ENCODE measurements around the gene ZBTB8A.

The ZBTB8A gene

GRCh38 chr1:32557812-32558211 lies 18.6 kb downstream of the ZBTB8A start:
- Histone ChIP-seq H3K9me3 (ENCODE audit: control insufficient read depth in 2 of 2, low read length in 2 of 2) (no peaks in the 10 kb centered on the region), H3K9ac (ENCODE audit: low read depth in 1 of 2, low read length in 2 of 2) (no peak overlapping the region), H3K36me3 (ENCODE audit: control insufficient read depth in 2 of 2, insufficient read depth in 2 of 2, low read length in 2 of 2) (peaks cover 5 to 6% of the 10 kb centered on the region in 2 donors), H3K27me3 (ENCODE audit: control insufficient read depth in 2 of 2, insufficient read depth in 2 of 2, low read length in 2 of 2) (no peaks in the 10 kb centered on the region), H3K27ac (ENCODE audit: low read depth in 2 of 2, low read length in 2 of 2) (no peak overlapping the region), H3K4me3 (ENCODE audit: low read length in 2 of 2) (no peak overlapping the region), H3K4me1 (ENCODE audit: control insufficient read depth in 2 of 2, insufficient read depth in 2 of 2, low read length in 2 of 2) (no peaks in the 10 kb centered on the region)

- Histone ChIP-seq H3K27ac (ENCODE audit: low read depth in 2 of 2, low read length in 2 of 2) (no peak overlapping the region), H3K9ac (ENCODE audit: low read depth in 1 of 2, low read length in 2 of 2) (no peak overlapping the region), H3K36me3 (ENCODE audit: control insufficient read depth in 2 of 2, insufficient read depth in 2 of 2, low read length in 2 of 2) (no peaks in the 10 kb centered on the region), H3K9me3 (ENCODE audit: control insufficient read depth in 2 of 2, low read length in 2 of 2) (no peaks in the 10 kb centered on the region), H3K4me1 (ENCODE audit: control insufficient read depth in 2 of 2, insufficient read depth in 2 of 2, low read length in 2 of 2) (no peaks in the 10 kb centered on the region), H3K27me3 (ENCODE audit: control insufficient read depth in 2 of 2, insufficient read depth in 2 of 2, low read length in 2 of 2) (no peaks in the 10 kb centered on the region), H3K4me3 (ENCODE audit: low read length in 2 of 2) (no peak overlapping the region)
Observed at GRCh38 chr1:32568929-32569328, 29.7 kb downstream of the ZBTB8A start.

- Histone ChIP-seq H3K27ac (ENCODE audit: low read depth in 2 of 2, low read length in 2 of 2) (no peak overlapping the region), H3K9ac (ENCODE audit: low read depth in 1 of 2, low read length in 2 of 2) (no peak overlapping the region), H3K27me3 (ENCODE audit: control insufficient read depth in 2 of 2, insufficient read depth in 2 of 2, low read length in 2 of 2) (no peaks in the 10 kb centered on the region), H3K4me1 (ENCODE audit: control insufficient read depth in 2 of 2, insufficient read depth in 2 of 2, low read length in 2 of 2) (no peaks in the 10 kb centered on the region), H3K9me3 (ENCODE audit: control insufficient read depth in 2 of 2, low read length in 2 of 2) (no peaks in the 10 kb centered on the region), H3K36me3 (ENCODE audit: control insufficient read depth in 2 of 2, insufficient read depth in 2 of 2, low read length in 2 of 2) (peaks cover 0 to 2% of the 10 kb centered on the region in 2 donors), H3K4me3 (ENCODE audit: low read length in 2 of 2) (no peak overlapping the region)
Observed at GRCh38 chr1:32580348-32581017, 41.3 kb downstream of the ZBTB8A start.

- Histone ChIP-seq H3K4me3 (ENCODE audit: low read length in 2 of 2) (no peak overlapping the region), H3K36me3 (ENCODE audit: control insufficient read depth in 2 of 2, insufficient read depth in 2 of 2, low read length in 2 of 2) (peaks cover 6 to 12% of the 10 kb centered on the region in 2 donors), H3K9ac (ENCODE audit: low read depth in 1 of 2, low read length in 2 of 2) (no peak overlapping the region), H3K27me3 (ENCODE audit: control insufficient read depth in 2 of 2, insufficient read depth in 2 of 2, low read length in 2 of 2) (no peaks in the 10 kb centered on the region), H3K4me1 (ENCODE audit: control insufficient read depth in 2 of 2, insufficient read depth in 2 of 2, low read length in 2 of 2) (no peaks in the 10 kb centered on the region), H3K9me3 (ENCODE audit: control insufficient read depth in 2 of 2, low read length in 2 of 2) (no peaks in the 10 kb centered on the region), H3K27ac (ENCODE audit: low read depth in 2 of 2, low read length in 2 of 2) (no peak overlapping the region)
Observed at GRCh38 chr1:32592943-32593342, 53.7 kb downstream of the ZBTB8A start.

DNA sequence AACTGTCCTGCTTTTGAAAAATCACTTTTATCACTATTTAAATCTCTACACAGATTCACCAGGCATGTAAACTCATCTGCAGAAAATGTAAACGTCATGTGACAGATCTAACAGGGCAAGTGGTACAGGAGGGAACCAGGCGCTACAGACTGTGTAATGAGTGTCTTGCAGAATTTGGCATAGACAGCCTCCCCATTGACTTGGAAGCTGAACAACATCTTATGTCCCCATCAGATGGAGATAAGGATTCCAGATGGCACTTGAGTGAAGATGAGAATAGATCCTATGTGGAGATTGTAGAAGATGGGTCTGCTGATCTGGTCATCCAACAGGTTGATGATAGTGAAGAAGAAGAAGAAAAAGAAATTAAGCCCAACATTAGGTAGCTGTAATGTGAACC lies 60.8 kb downstream of the ZBTB8A start:
- no peak overlapping the region for H3K9ac ChIP-seq (ENCODE audit: low read depth in 1 of 2, low read length in 2 of 2)
- no peaks in the 10 kb centered on the region for H3K9me3 ChIP-seq (ENCODE audit: control insufficient read depth in 2 of 2, low read length in 2 of 2)
- no peak overlapping the region for H3K4me3 ChIP-seq (ENCODE audit: low read length in 2 of 2)
- peaks cover 0 to 9% of the 10 kb centered on the region in 2 donors for H3K36me3 ChIP-seq (ENCODE audit: control insufficient read depth in 2 of 2, insufficient read depth in 2 of 2, low read length in 2 of 2)
- H3K27me3 ChIP-seq (ENCODE audit: control insufficient read depth in 2 of 2, insufficient read depth in 2 of 2, low read length in 2 of 2), result no peaks in the 10 kb centered on the region
- H3K4me1 ChIP-seq (ENCODE audit: control insufficient read depth in 2 of 2, insufficient read depth in 2 of 2, low read length in 2 of 2), result no peaks in the 10 kb centered on the region
- H3K27ac ChIP-seq (ENCODE audit: low read depth in 2 of 2, low read length in 2 of 2), result no peak overlapping the region

DNA sequence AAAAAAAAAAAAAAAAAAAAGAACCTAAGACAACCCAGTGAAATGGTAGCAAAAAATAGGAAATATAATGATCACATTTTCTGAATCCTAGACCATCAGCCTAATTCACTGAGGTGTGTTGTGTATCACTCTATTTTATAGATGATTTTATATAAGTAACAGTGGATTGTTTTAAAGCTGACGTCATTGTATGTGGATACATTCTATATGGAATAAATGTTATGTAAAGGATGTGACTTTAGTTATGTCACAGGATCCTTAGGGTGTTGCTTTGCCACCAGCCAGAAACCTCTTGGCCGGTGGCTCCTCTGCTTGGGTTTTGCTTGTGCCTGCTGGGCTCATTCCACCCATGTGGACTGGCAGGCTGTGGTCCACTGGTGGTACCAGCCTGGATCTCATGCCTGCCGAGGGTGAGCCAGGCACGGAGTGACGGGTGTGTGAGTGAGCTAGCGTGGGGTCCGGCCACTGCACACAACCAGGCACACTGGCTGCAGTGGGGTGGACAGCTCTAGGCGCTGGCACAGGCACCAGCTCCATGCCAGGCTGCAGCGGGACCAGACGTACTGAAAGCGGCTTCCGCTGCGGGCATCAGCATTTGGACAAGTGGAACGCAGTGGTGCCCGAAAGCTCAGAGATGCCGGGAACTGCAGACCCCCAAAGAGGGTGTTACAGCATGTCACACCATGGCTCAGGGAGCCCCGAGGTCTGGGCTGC lies 66.6 kb downstream of the ZBTB8A start:
- H3K9me3 ChIP-seq (ENCODE audit: control insufficient read depth in 2 of 2, low read length in 2 of 2), result no peaks in the 10 kb centered on the region
- H3K27me3 ChIP-seq (ENCODE audit: control insufficient read depth in 2 of 2, insufficient read depth in 2 of 2, low read length in 2 of 2), result no peaks in the 10 kb centered on the region
- no peak overlapping the region for H3K27ac ChIP-seq (ENCODE audit: low read depth in 2 of 2, low read length in 2 of 2)
- H3K4me3 ChIP-seq (ENCODE audit: low read length in 2 of 2), result no peak overlapping the region
- H3K9ac ChIP-seq (ENCODE audit: low read depth in 1 of 2, low read length in 2 of 2), result no peak overlapping the region
- peaks cover 0 to 9% of the 10 kb centered on the region in 2 donors for H3K36me3 ChIP-seq (ENCODE audit: control insufficient read depth in 2 of 2, insufficient read depth in 2 of 2, low read length in 2 of 2)
- no peaks in the 10 kb centered on the region for H3K4me1 ChIP-seq (ENCODE audit: control insufficient read depth in 2 of 2, insufficient read depth in 2 of 2, low read length in 2 of 2)

- no peaks in the 10 kb centered on the region for H3K9me3 ChIP-seq (ENCODE audit: control insufficient read depth in 2 of 2, low read length in 2 of 2)
- H3K27me3 ChIP-seq (ENCODE audit: control insufficient read depth in 2 of 2, insufficient read depth in 2 of 2, low read length in 2 of 2), result no peaks in the 10 kb centered on the region
- no peak overlapping the region for H3K4me3 ChIP-seq (ENCODE audit: low read length in 2 of 2)
- no peaks in the 10 kb centered on the region for H3K4me1 ChIP-seq (ENCODE audit: control insufficient read depth in 2 of 2, insufficient read depth in 2 of 2, low read length in 2 of 2)
- H3K36me3 ChIP-seq (ENCODE audit: control insufficient read depth in 2 of 2, insufficient read depth in 2 of 2, low read length in 2 of 2), result peaks cover 0 to 7% of the 10 kb centered on the region in 2 donors
- no peak overlapping the region for H3K9ac ChIP-seq (ENCODE audit: low read depth in 1 of 2, low read length in 2 of 2)
- H3K27ac ChIP-seq (ENCODE audit: low read depth in 2 of 2, low read length in 2 of 2), result no peak overlapping the region
Observed at GRCh38 chr1:32606565-32607371, 67.5 kb downstream of the ZBTB8A start.

DNA sequence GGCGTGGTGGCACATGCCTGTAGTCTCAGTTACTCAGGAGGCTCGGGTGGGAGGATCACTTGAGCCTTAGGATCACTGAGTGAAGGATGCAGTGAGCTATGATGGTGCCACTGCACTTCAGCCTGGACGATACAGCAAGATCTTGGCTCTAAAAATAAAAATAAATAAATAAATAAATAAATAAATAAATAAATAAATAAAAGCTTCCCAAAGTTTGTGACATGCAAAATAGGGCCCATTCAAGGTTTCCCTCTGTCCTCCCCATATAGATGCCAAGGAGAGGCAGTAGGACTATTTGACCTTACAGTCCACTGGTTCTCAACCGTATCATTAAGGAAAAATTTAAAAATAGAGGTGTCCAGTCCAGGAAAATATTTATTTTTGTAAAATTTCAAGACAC lies 70.0 kb downstream of the ZBTB8A start:
- Histone ChIP-seq H3K4me3 (ENCODE audit: low read length in 2 of 2) (no peak overlapping the region), H3K27ac (ENCODE audit: low read depth in 2 of 2, low read length in 2 of 2) (no peak overlapping the region), H3K9me3 (ENCODE audit: control insufficient read depth in 2 of 2, low read length in 2 of 2) (no peaks in the 10 kb centered on the region), H3K36me3 (ENCODE audit: control insufficient read depth in 2 of 2, insufficient read depth in 2 of 2, low read length in 2 of 2) (peaks cover 0 to 7% of the 10 kb centered on the region in 2 donors), H3K9ac (ENCODE audit: low read depth in 1 of 2, low read length in 2 of 2) (no peak overlapping the region), H3K4me1 (ENCODE audit: control insufficient read depth in 2 of 2, insufficient read depth in 2 of 2, low read length in 2 of 2) (no peaks in the 10 kb centered on the region), H3K27me3 (ENCODE audit: control insufficient read depth in 2 of 2, insufficient read depth in 2 of 2, low read length in 2 of 2) (no peaks in the 10 kb centered on the region)

DNA sequence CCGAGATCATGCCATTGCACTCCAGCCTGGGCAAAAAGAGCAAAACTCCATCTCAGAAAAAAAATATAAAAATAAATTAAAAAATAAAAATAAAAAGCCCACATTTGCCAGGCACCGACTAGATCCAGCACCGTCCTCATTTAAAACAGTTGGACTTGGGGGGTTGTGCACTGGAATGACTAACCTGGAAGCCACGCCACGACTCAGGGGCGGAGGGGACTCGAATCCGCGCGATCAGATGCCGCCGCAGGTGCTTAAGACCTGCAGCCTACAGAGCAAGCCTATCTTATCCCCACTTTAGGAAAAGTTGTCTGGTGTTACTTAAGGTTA lies 72.6 kb downstream of the ZBTB8A start:
- H3K27ac ChIP-seq (ENCODE audit: low read depth in 2 of 2, low read length in 2 of 2), result no peak overlapping the region
- H3K27me3 ChIP-seq (ENCODE audit: control insufficient read depth in 2 of 2, insufficient read depth in 2 of 2, low read length in 2 of 2), result no peaks in the 10 kb centered on the region
- no peaks in the 10 kb centered on the region for H3K9me3 ChIP-seq (ENCODE audit: control insufficient read depth in 2 of 2, low read length in 2 of 2)
- peak overlapping the region; percentile 63 to 68 for H3K9ac ChIP-seq (ENCODE audit: low read depth in 1 of 2, low read length in 2 of 2)
- peak overlapping the region; percentile 82 to 84 for H3K4me3 ChIP-seq (ENCODE audit: low read length in 2 of 2)
- no peaks in the 10 kb centered on the region for H3K36me3 ChIP-seq (ENCODE audit: control insufficient read depth in 2 of 2, insufficient read depth in 2 of 2, low read length in 2 of 2)
- no peaks in the 10 kb centered on the region for H3K4me1 ChIP-seq (ENCODE audit: control insufficient read depth in 2 of 2, insufficient read depth in 2 of 2, low read length in 2 of 2)
